Activated CD4-positive, alpha-beta memory T cell treated with anti-CD3 and anti-CD28 coated beads, Interleukin-2, amount 10 ng/mL, durations not matched to agents 7 days and 5 days (primary cell): ENCODE data around the gene EFHC1. TPM values are rescaled to one million over a fixed set of nuclear protein-coding genes. Genes with fewer than 3 reads are reported as not detected.

ENCODE experiments used
- CTCF ChIA-PET: fragments of 350-600 bp; sonication (Branson Sonifier 250); formaldehyde crosslinking; loops from one replicate; lab custom pipeline; 2021; ENCODE audit warnings: antibody characterized with exemption, inconsistent platforms; lab: Charles Lee
- POLR2A ChIA-PET: fragments of 350-600 bp; sonication (Branson Sonifier 250); formaldehyde crosslinking; loops from one replicate; lab custom pipeline; 2021; ENCODE audit warnings: antibody characterized with exemption; lab: Charles Lee
- DNase-seq: peaks from one replicate; pipeline ENCODE4 v3.0.0-alpha.2; 2020
- H3K27ac Mint-ChIP-seq: one replicate; pipeline ENCODE4 v1.8.0; 2021; ENCODE audit warnings: mild to moderate bottlenecking, mixed read lengths
- H3K27me3 Mint-ChIP-seq: one replicate; pipeline ENCODE4 v1.8.0; 2021; ENCODE audit warnings: mixed read lengths
- H3K36me3 Mint-ChIP-seq: one replicate; pipeline ENCODE4 v1.8.0; 2021; ENCODE audit warnings: low read depth, mixed read lengths
- H3K4me1 Mint-ChIP-seq: one replicate; pipeline ENCODE4 v1.8.0; 2021; ENCODE audit warnings: mixed read lengths
- H3K4me3 Mint-ChIP-seq: one replicate; pipeline ENCODE4 v1.8.0; 2021; ENCODE audit warnings: mild to moderate bottlenecking, mixed read lengths
- H3K9me3 Mint-ChIP-seq: one replicate; pipeline ENCODE4 v1.8.0; 2021; ENCODE audit warnings: mixed read lengths
- total RNA-seq, 2 experiments: library from RNA; stranded (reverse); gene quantifications; one replicate each; pipeline ENCODE4 v1.2.3, GENCODE V29; 2021

EFHC1 gene
- total RNA-seq, 2 experiments from 2014 or later: 1.6 to 3.4 TPM

- no peak for DNase-seq
- Mint-ChIP-seq H3K27ac (no peak overlapping the region), H3K4me3 (no peak overlapping the region), H3K36me3 (no peaks in the 10 kb centered on the region), H3K27me3 (no peaks in the 10 kb centered on the region), H3K4me1 (no peaks in the 10 kb centered on the region), H3K9me3 (no peaks in the 10 kb centered on the region)
- ChIA-PET CTCF (no interaction called here), POLR2A (no interaction called here)
Observed at GRCh38 chr6:52553158-52553557, 133.0 kb downstream of the EFHC1 start.

- CTCF ChIA-PET: no interaction called here
- POLR2A ChIA-PET: no interaction called here
Observed at GRCh38 chr6:52553719-52554118, 133.6 kb downstream of the EFHC1 start.

GRCh38 chr6:52554684-52555280, 134.6 kb downstream of the EFHC1 start:
- Mint-ChIP-seq H3K4me1 (no peaks in the 10 kb centered on the region), H3K36me3 (no peaks in the 10 kb centered on the region), H3K27ac (no peak overlapping the region), H3K27me3 (no peaks in the 10 kb centered on the region), H3K9me3 (no peaks in the 10 kb centered on the region), H3K4me3 (no peak overlapping the region)
- DNase-seq: no peak
- POLR2A ChIA-PET: no interaction called here
- CTCF ChIA-PET: no interaction called here

More at GRCh38 chr6:52553719-52554118, 133.6 kb downstream of the EFHC1 start:
- no peak overlapping the region for H3K4me3 Mint-ChIP-seq
- DNase-seq: no peak
- H3K4me1 Mint-ChIP-seq: no peaks in the 10 kb centered on the region
- no peaks in the 10 kb centered on the region for H3K9me3 Mint-ChIP-seq
- no peaks in the 10 kb centered on the region for H3K36me3 Mint-ChIP-seq
- H3K27me3 Mint-ChIP-seq: no peaks in the 10 kb centered on the region
- H3K27ac Mint-ChIP-seq: no peak overlapping the region

GRCh38 chr6:52555518-52556233, 135.5 kb downstream of the EFHC1 start:
- Mint-ChIP-seq H3K4me3 (no peak overlapping the region), H3K36me3 (no peaks in the 10 kb centered on the region), H3K27me3 (no peaks in the 10 kb centered on the region), H3K9me3 (no peaks in the 10 kb centered on the region), H3K4me1 (no peaks in the 10 kb centered on the region), H3K27ac (no peak overlapping the region)
- ChIA-PET CTCF (interaction anchor here (1.1 kb wide), 1 partner anchor 19 kb away, joined by 3 read pairs; no protein-coding TSS in a partner anchor), POLR2A (no interaction called here)
- DNase-seq: no peak

GRCh38 chr6:52557389-52558265, 137.5 kb downstream of the EFHC1 start:
- Mint-ChIP-seq H3K27ac (no peak overlapping the region), H3K27me3 (no peaks in the 10 kb centered on the region), H3K36me3 (no peaks in the 10 kb centered on the region), H3K9me3 (no peaks in the 10 kb centered on the region), H3K4me1 (no peaks in the 10 kb centered on the region), H3K4me3 (no peak overlapping the region)
- no peak for DNase-seq
- ChIA-PET POLR2A (no interaction called here), CTCF (no interaction called here)

GRCh38 chr6:52558266-52559000, 138.3 kb downstream of the EFHC1 start:
- no peak overlapping the region for H3K27ac Mint-ChIP-seq
- DNase-seq: no peak
- no peaks in the 10 kb centered on the region for H3K27me3 Mint-ChIP-seq
- CTCF ChIA-PET: no interaction called here
- no peak overlapping the region for H3K4me3 Mint-ChIP-seq
- H3K9me3 Mint-ChIP-seq: no peaks in the 10 kb centered on the region
- no peaks in the 10 kb centered on the region for H3K36me3 Mint-ChIP-seq
- H3K4me1 Mint-ChIP-seq: no peaks in the 10 kb centered on the region
- POLR2A ChIA-PET: no interaction called here

- ChIA-PET POLR2A (no interaction called here), CTCF (no interaction called here)
- Mint-ChIP-seq H3K27me3 (no peaks in the 10 kb centered on the region), H3K36me3 (no peaks in the 10 kb centered on the region), H3K4me1 (no peaks in the 10 kb centered on the region), H3K27ac (no peak overlapping the region), H3K4me3 (no peak overlapping the region), H3K9me3 (no peaks in the 10 kb centered on the region)
- no peak for DNase-seq
Observed at GRCh38 chr6:52560462-52560861, 140.3 kb downstream of the EFHC1 start.

- Mint-ChIP-seq H3K9me3 (no peaks in the 10 kb centered on the region), H3K27me3 (no peaks in the 10 kb centered on the region), H3K4me3 (no peak overlapping the region), H3K27ac (no peak overlapping the region), H3K36me3 (no peaks in the 10 kb centered on the region), H3K4me1 (peaks cover 8% of the 10 kb centered on the region)
- POLR2A ChIA-PET: no interaction called here
- CTCF ChIA-PET: no interaction called here
- no peak for DNase-seq
Observed at GRCh38 chr6:52562911-52563310, 142.8 kb downstream of the EFHC1 start.

- no peak overlapping the region for H3K27ac Mint-ChIP-seq
- no peak overlapping the region for H3K4me3 Mint-ChIP-seq
- H3K36me3 Mint-ChIP-seq: no peaks in the 10 kb centered on the region
- DNase-seq: no peak
- peaks cover 8% of the 10 kb centered on the region for H3K4me1 Mint-ChIP-seq
- no peaks in the 10 kb centered on the region for H3K9me3 Mint-ChIP-seq
- no peaks in the 10 kb centered on the region for H3K27me3 Mint-ChIP-seq
- ChIA-PET CTCF (no interaction called here), POLR2A (no interaction called here)
Observed at GRCh38 chr6:52564856-52565255, 144.7 kb downstream of the EFHC1 start.

GRCh38 chr6:52566201-52566600, 146.1 kb downstream of the EFHC1 start:
- ChIA-PET POLR2A (interaction anchor here (1.4 to 1.5 kb wide), 2 partner anchors 10 to 26 kb away, joined by 3 to 7 read pairs; partner anchors contain the start of gene TRAM2), CTCF (interaction anchor here (0.6 kb wide), 1 partner anchor 164 kb away, joined by 3 read pairs; no protein-coding TSS in a partner anchor)
- H3K4me1 Mint-ChIP-seq: peaks cover 8% of the 10 kb centered on the region
- no peaks in the 10 kb centered on the region for H3K27me3 Mint-ChIP-seq
- H3K27ac Mint-ChIP-seq: no peak overlapping the region
- no peaks in the 10 kb centered on the region for H3K9me3 Mint-ChIP-seq
- no peak for DNase-seq
- H3K4me3 Mint-ChIP-seq: no peak overlapping the region
- no peaks in the 10 kb centered on the region for H3K36me3 Mint-ChIP-seq

GRCh38 chr6:52566853-52567279, 146.7 kb downstream of the EFHC1 start:
- H3K4me1 Mint-ChIP-seq: peaks cover 8% of the 10 kb centered on the region
- no peak for DNase-seq
- H3K9me3 Mint-ChIP-seq: no peaks in the 10 kb centered on the region
- H3K27ac Mint-ChIP-seq: no peak overlapping the region
- no peak overlapping the region for H3K4me3 Mint-ChIP-seq
- H3K36me3 Mint-ChIP-seq: no peaks in the 10 kb centered on the region
- no peaks in the 10 kb centered on the region for H3K27me3 Mint-ChIP-seq
- ChIA-PET POLR2A (interaction anchor here (1.4 to 1.5 kb wide), 2 partner anchors 9 to 26 kb away, joined by 3 to 7 read pairs; partner anchors contain the start of gene TRAM2), CTCF (interaction anchor here (0.6 kb wide), 1 partner anchor 164 kb away, joined by 3 read pairs; no protein-coding TSS in a partner anchor)

- Mint-ChIP-seq H3K27me3 (no peaks in the 10 kb centered on the region), H3K4me3 (no peak overlapping the region), H3K36me3 (no peaks in the 10 kb centered on the region), H3K27ac (no peak overlapping the region), H3K9me3 (no peaks in the 10 kb centered on the region), H3K4me1 (peaks cover 13% of the 10 kb centered on the region)
- ChIA-PET CTCF (interaction anchor here (0.7 kb wide), 1 partner anchor 84 kb away, joined by 3 read pairs; no protein-coding TSS in a partner anchor), POLR2A (no interaction called here)
- DNase-seq: no peak
Observed at GRCh38 chr6:52568320-52568719, 148.2 kb downstream of the EFHC1 start.
